Fibroblast of mammary gland (primary cell): ENCODE measurements around the gene CLRN1.
A peak's percentile ranks its signal among the peaks of the same experiment; 100 is the strongest.

Source experiments
- DNase-seq: peaks from one replicate; pipeline ENCODE4 v3.0.0-alpha.2; 2010; ENCODE audit warnings: low read depth
- H3K4me3 ChIP-seq: 2 replicates; pipeline ENCODE4 v1.5.1; 2011; ENCODE audit warnings: low read depth, mild to moderate bottlenecking, low read length, moderate library complexity; ENCODE audit not compliant: control insufficient read depth
- CTCF ChIP-seq: conservative IDR thresholded peaks from 2 replicates; pipeline ENCODE4 v1.5.1; 2011; ENCODE audit warnings: low read depth, low read length, inconsistent platforms; ENCODE audit not compliant: control insufficient read depth, insufficient read depth

Gene CLRN1

GRCh38 chr3:150984066-150984465 lies 11.5 kb upstream of the CLRN1 start:
- no peak overlapping the region for H3K4me3 ChIP-seq
- no peak for DNase-seq
- no peak for TF ChIP-seq CTCF

GRCh38 chr3:150978566-150979148 lies 6.1 kb upstream of the CLRN1 start:
- no peak for DNase-seq
- no peak overlapping the region for H3K4me3 ChIP-seq
- TF ChIP-seq CTCF: no peak

- no peak overlapping the region for H3K4me3 ChIP-seq
- DNase-seq: no peak
- TF ChIP-seq CTCF: no peak
These were observed 3.5 kb upstream of the CLRN1 start for GRCh38 chr3:150975992-150976368.

- H3K4me3 ChIP-seq: no peak overlapping the region
- no peak for TF ChIP-seq CTCF
- no peak for DNase-seq
These were observed 2.8 kb upstream of the CLRN1 start for GRCh38 chr3:150975086-150975991.

GRCh38 chr3:150970665-150971324 lies 1.7 kb downstream of the CLRN1 start:
- peak; percentile 71 for DNase-seq
- no peak overlapping the region for H3K4me3 ChIP-seq
- no peak for TF ChIP-seq CTCF

GRCh38 chr3:150968341-150969035 lies 4.0 kb downstream of the CLRN1 start:
- DNase-seq: no peak
- H3K4me3 ChIP-seq: no peak overlapping the region
- no peak for TF ChIP-seq CTCF
